H9 (cell line): ENCODE results near the gene BMPR1A. TPM values are rescaled to one million over a fixed set of nuclear protein-coding genes. Genes with fewer than 3 reads are reported as not detected.
"Not testable (repeated sequence)": the region's sequence is repeated elsewhere in the genome, so short reads cannot be mapped to it uniquely, and the experiment has no call there.

Source experiments
- DNase-seq: peaks from one replicate; pipeline ENCODE4 v3.0.0-alpha.2; 2017
- H2AFZ ChIP-seq: one replicate; pipeline ENCODE4 v1.6.1; 2013; ENCODE audit warnings: mild to moderate bottlenecking, low read length, control low read depth, moderate library complexity
- H2AK5ac ChIP-seq: 2 replicates; pipeline ENCODE4 v1.6.1; 2013; ENCODE audit warnings: low read length, control low read depth, mixed read lengths; ENCODE audit not compliant: insufficient read length
- H2BK120ac ChIP-seq: one replicate; pipeline ENCODE4 v1.6.1; 2013; ENCODE audit warnings: low read depth, mild to moderate bottlenecking, low read length, control low read depth, inconsistent platforms; ENCODE audit not compliant: poor library complexity, severe bottlenecking
- H2BK12ac ChIP-seq: 2 replicates; pipeline ENCODE4 v1.6.1; 2013; ENCODE audit warnings: low read length, control low read depth, mixed read lengths, low read depth; ENCODE audit not compliant: insufficient read length
- H2BK15ac ChIP-seq: 2 replicates; pipeline ENCODE4 v1.6.1; 2013; ENCODE audit warnings: low read depth, low read length, control low read depth
- H2BK20ac ChIP-seq: one replicate; pipeline ENCODE4 v1.6.1; 2013; ENCODE audit warnings: low read depth, mild to moderate bottlenecking, low read length, control low read depth, inconsistent platforms; ENCODE audit not compliant: poor library complexity, severe bottlenecking
- H2BK5ac ChIP-seq: 2 replicates; pipeline ENCODE4 v1.6.1; 2013; ENCODE audit warnings: low read length, control low read depth, mixed read lengths; ENCODE audit not compliant: insufficient read length
- H3K14ac ChIP-seq: 2 replicates; pipeline ENCODE4 v1.6.1; 2013; ENCODE audit warnings: low read length, control low read depth; ENCODE audit not compliant: insufficient read depth
- H3K18ac ChIP-seq: 2 replicates; pipeline ENCODE4 v1.6.1; 2013; ENCODE audit warnings: low read depth, mild to moderate bottlenecking, mixed read lengths, low read length, control low read depth; ENCODE audit not compliant: insufficient read length
- H3K23ac ChIP-seq: 2 replicates; pipeline ENCODE4 v1.6.1; 2013; ENCODE audit warnings: low read length, control low read depth, mixed read lengths, low read depth; ENCODE audit not compliant: insufficient read length
- H3K23me2 ChIP-seq: 2 replicates; pipeline ENCODE4 v1.6.1; 2013; ENCODE audit warnings: low read depth, mild to moderate bottlenecking, mixed read lengths, low read length, control low read depth; ENCODE audit not compliant: insufficient read length, poor library complexity, severe bottlenecking
- H3K27ac ChIP-seq: 2 replicates; pipeline ENCODE4 v1.5.1; 2013; ENCODE audit warnings: low read length, control low read depth, mixed read lengths, low read depth; ENCODE audit not compliant: insufficient read length
- H3K27me3 ChIP-seq: 2 replicates; pipeline ENCODE4 v1.6.1; 2013; ENCODE audit warnings: low read length, control low read depth, inconsistent platforms; ENCODE audit not compliant: insufficient read depth
- H3K4ac ChIP-seq: 2 replicates; pipeline ENCODE4 v1.6.1; 2013; ENCODE audit warnings: low read depth, mild to moderate bottlenecking, control low read depth, inconsistent platforms, low read length, moderate library complexity
- H3K4me1 ChIP-seq: 2 replicates; pipeline ENCODE4 v1.6.1; 2013; ENCODE audit warnings: low read length, control low read depth, inconsistent platforms; ENCODE audit not compliant: insufficient read depth
- H3K4me2 ChIP-seq: 2 replicates; pipeline ENCODE4 v1.6.1; 2013; ENCODE audit warnings: low read length, control low read depth, mixed read lengths; ENCODE audit not compliant: insufficient read length, insufficient read depth
- H3K56ac ChIP-seq: 2 replicates; pipeline ENCODE4 v1.6.1; 2013; ENCODE audit warnings: low read depth, mild to moderate bottlenecking, mixed read lengths, low read length, control low read depth; ENCODE audit not compliant: insufficient read length
- H3K79me1 ChIP-seq: 2 replicates; pipeline ENCODE4 v1.6.1; 2013; ENCODE audit warnings: low read depth, mild to moderate bottlenecking, moderate library complexity, low read length, control low read depth, inconsistent platforms; ENCODE audit not compliant: insufficient read depth, poor library complexity, severe bottlenecking
- H3K79me2 ChIP-seq: 2 replicates; pipeline ENCODE4 v1.6.1; 2013; ENCODE audit warnings: low read length, control low read depth, inconsistent platforms; ENCODE audit not compliant: insufficient read depth
- H3K9ac ChIP-seq: 2 replicates; pipeline ENCODE4 v1.6.1; 2013; ENCODE audit warnings: low read length, control low read depth, mixed read lengths; ENCODE audit not compliant: insufficient read length; ENCODE audit errors: extremely low read depth
- H3K9me3 ChIP-seq: one replicate; pipeline ENCODE4 v1.6.1; 2013; ENCODE audit warnings: low read depth, low read length, inconsistent platforms; ENCODE audit not compliant: control insufficient read depth
- H3T11ph ChIP-seq: one replicate; pipeline ENCODE4 v1.6.1; 2013; ENCODE audit warnings: mild to moderate bottlenecking, low read length, control low read depth, inconsistent platforms
- H4K20me1 ChIP-seq: one replicate; pipeline ENCODE4 v1.6.1; 2013; ENCODE audit not compliant: control insufficient read depth, insufficient read length, insufficient read depth
- H4K5ac ChIP-seq: 2 replicates; pipeline ENCODE4 v1.6.1; 2013; ENCODE audit warnings: low read depth, mild to moderate bottlenecking, mixed read lengths, low read length, control low read depth; ENCODE audit not compliant: insufficient read length
- H4K8ac ChIP-seq: replicated peaks from 2 replicates; pipeline ENCODE4 v1.6.1; 2013; ENCODE audit warnings: low read length, control low read depth, mixed read lengths, low read depth; ENCODE audit not compliant: insufficient read length
- H4K91ac ChIP-seq: 2 replicates; pipeline ENCODE4 v1.6.1; 2013; ENCODE audit warnings: low read depth, mild to moderate bottlenecking, moderate library complexity, mixed read lengths, low read length, control low read depth; ENCODE audit not compliant: insufficient read length
- H3K27ac Mint-ChIP-seq, 3 experiments: 2 replicates in 2 of 3; 3 replicates in 1 of 3; pipeline ENCODE4 v1.8.0; 2020 to 2021; ENCODE audit warnings: mixed read lengths in 3 of 3, mild to moderate bottlenecking in 1 of 3, moderate library complexity in 1 of 3
- H3K27me3 Mint-ChIP-seq: 2 replicates; pipeline ENCODE4 v1.8.0; 2021; ENCODE audit warnings: low read depth, mild to moderate bottlenecking, moderate library complexity, mixed read lengths
- H3K36me3 Mint-ChIP-seq, 3 experiments: 2 replicates in 2 of 3; 3 replicates in 1 of 3; pipeline ENCODE4 v1.8.0; 2020 to 2021; ENCODE audit warnings: low read depth in 3 of 3, mixed read lengths in 3 of 3; ENCODE audit not compliant: insufficient read depth in 1 of 3
- H3K4me1 Mint-ChIP-seq, 2 experiments: 2 replicates each; pipeline ENCODE4 v1.8.0; 2020; ENCODE audit warnings: mixed read lengths in 2 of 2
- H3K4me3 Mint-ChIP-seq, 2 experiments: 2 replicates in 1 of 2; 3 replicates in 1 of 2; pipeline ENCODE4 v1.8.0; 2020 to 2021; ENCODE audit warnings: mild to moderate bottlenecking in 2 of 2, mixed read lengths in 2 of 2, moderate library complexity in 1 of 2
- H3K9me3 Mint-ChIP-seq, 2 experiments: 2 replicates in 1 of 2; 3 replicates in 1 of 2; pipeline ENCODE4 v1.8.0; 2020; ENCODE audit warnings: mild to moderate bottlenecking in 2 of 2, mixed read lengths in 2 of 2, moderate library complexity in 1 of 2
- WGBS: extraction: QIAGEN DNeasy Blood & Tissue Kit; methylation state at CpG from one replicate; pipeline ENCODE4 v1.1.7; 2013; ENCODE audit warnings: missing lambda C conversion rate, low lambda C conversion rate, mixed read lengths; ENCODE audit not compliant: insufficient read length; ENCODE audit errors: extremely low coverage; 5-methylcytosine and 5-hydroxymethylcytosine counted together
- total RNA-seq: library from RNA; stranded (reverse); gene quantifications from 2 replicates; pipeline ENCODE4 v1.2.1, GENCODE V29; 2021
- TF ChIP-seq, protein P1 (sequence below): fragments of 200-600 bp; sonication (generic); conservative IDR thresholded peaks from 3 replicates; pipeline ENCODE4 v1.8.0; 2021; ENCODE audit warnings: antibody characterized with exemption, mild to moderate bottlenecking

BMPR1A gene
- total RNA-seq, 1 experiment from 2014 or later = 138 TPM

DNA sequence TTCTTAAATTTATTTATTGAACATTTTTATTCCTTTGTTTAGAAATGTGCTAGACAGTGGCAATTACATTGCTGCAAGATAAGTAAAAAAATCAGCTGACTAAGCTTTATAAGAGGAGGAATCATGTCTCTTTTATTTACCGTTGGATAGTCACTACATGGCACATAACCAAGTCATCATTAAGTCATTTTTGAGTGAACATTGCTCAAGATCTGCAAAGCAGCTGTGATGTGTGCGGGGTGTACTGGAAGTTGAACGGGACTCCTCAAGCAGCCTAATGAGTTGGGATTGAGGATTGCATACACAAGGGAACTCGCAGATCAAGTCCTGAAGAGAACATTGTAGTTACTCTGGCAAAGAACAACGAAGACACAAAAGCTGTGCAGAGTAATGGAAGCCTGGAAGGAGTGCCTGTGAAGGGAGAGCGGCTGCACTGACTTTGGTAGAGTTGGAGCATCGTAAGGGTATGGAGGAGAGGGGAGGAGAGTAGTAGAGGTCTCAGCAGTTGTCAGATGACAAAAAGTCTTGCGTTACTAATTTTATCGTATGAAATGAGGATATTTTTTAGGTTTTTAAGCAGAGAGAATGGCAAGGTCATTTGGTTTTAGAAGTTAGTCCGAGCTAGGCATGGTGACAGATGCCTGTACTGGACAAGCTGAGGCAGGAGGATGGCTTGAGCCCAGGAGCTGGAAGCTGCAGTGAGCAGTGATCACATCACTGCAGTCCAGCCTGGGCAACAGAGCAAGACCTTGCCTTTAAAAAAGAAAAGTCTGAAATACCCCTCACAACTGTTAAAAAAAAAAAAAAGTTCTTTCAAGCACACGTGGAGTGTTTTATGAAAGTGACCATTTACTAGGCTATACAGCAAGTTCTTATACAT is 95.1 kb downstream of the BMPR1A start:
- Histone ChIP-seq H4K5ac (no peak overlapping the region), H3K4me2 (no peak overlapping the region), H3K27ac (peak overlapping the region; percentile 34), H3K9me3 (no peaks in the 10 kb centered on the region), H2BK15ac (no peak overlapping the region), H4K8ac (no peak overlapping the region), H3K14ac (no peak overlapping the region), H3K23ac (no peak overlapping the region), H4K20me1 (no peaks in the 10 kb centered on the region), H3K23me2 (no peaks in the 10 kb centered on the region), H2BK120ac (no peak overlapping the region), H2BK12ac (no peak overlapping the region), H3K56ac (no peak overlapping the region), H2BK20ac (no peak overlapping the region), H3K27me3 (no peaks in the 10 kb centered on the region), H2AK5ac (no peak overlapping the region), H3K4me1 (peaks cover 12% of the 10 kb centered on the region), H3K9ac (no peak overlapping the region), H3T11ph (no peak overlapping the region), H3K4ac (no peak overlapping the region), H3K18ac (no peak overlapping the region), H2AFZ (no peak overlapping the region), H3K79me2 (peaks cover 3% of the 10 kb centered on the region; the same call in 1 of the 2 replicates), H4K91ac (no peak overlapping the region), H2BK5ac (peak overlapping the region; percentile 23), H3K79me1 (no peaks in the 10 kb centered on the region)
- peak overlapping the region; percentile 83 to 94 (median 88); a peak in 6 of 7 replicates for H3K27ac Mint-ChIP-seq
- DNase-seq = no peak
- TF ChIP-seq, protein P1, sequence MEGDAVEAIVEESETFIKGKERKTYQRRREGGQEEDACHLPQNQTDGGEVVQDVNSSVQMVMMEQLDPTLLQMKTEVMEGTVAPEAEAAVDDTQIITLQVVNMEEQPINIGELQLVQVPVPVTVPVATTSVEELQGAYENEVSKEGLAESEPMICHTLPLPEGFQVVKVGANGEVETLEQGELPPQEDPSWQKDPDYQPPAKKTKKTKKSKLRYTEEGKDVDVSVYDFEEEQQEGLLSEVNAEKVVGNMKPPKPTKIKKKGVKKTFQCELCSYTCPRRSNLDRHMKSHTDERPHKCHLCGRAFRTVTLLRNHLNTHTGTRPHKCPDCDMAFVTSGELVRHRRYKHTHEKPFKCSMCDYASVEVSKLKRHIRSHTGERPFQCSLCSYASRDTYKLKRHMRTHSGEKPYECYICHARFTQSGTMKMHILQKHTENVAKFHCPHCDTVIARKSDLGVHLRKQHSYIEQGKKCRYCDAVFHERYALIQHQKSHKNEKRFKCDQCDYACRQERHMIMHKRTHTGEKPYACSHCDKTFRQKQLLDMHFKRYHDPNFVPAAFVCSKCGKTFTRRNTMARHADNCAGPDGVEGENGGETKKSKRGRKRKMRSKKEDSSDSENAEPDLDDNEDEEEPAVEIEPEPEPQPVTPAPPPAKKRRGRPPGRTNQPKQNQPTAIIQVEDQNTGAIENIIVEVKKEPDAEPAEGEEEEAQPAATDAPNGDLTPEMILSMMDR = no peak
- H3K9me3 Mint-ChIP-seq = no peaks in the 10 kb centered on the region; a peak in 1 of 5 replicates
- H3K27me3 Mint-ChIP-seq = no peaks in the 10 kb centered on the region; the same call in 1 of the 2 replicates
- peaks cover 55 to 62% of the 10 kb centered on the region in 2 experiments for H3K4me1 Mint-ChIP-seq
- no peak overlapping the region for H3K4me3 Mint-ChIP-seq
- no CpG with 5 or more reads among the region's 11 CpGs for WGBS
- H3K36me3 Mint-ChIP-seq = peaks cover 3 to 14% (median 6%) of the 10 kb centered on the region in 3 experiments; a peak in 4 of 7 replicates

DNA sequence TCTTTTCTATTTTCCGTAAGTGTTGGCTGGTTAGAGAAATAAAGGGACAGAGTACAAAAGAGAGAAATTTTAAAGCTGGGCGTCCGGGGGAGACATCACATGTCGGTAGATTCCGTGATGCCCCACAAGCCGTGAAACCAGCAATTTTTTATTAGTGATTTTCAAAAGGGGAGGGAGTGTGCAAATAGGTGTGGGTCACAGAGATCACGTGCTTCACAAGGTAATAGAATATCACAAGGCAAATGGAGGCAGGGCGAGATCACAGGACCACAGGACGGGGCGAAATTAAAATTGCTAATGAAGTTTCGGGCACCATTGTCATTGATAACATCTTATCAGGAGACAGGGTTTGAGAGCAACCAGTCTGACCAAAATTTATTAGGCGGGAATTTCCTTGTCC is 97.2 kb downstream of the BMPR1A start:
- H3K9me3 Mint-ChIP-seq, H4K91ac ChIP-seq, H4K5ac ChIP-seq, H3K56ac ChIP-seq, H3K9me3 ChIP-seq, H3K4ac ChIP-seq, H3K79me1 ChIP-seq, H4K8ac ChIP-seq, H3K4me2 ChIP-seq, H3K27me3 ChIP-seq, H3K14ac ChIP-seq, H2AFZ ChIP-seq, H3K79me2 ChIP-seq, H3K9ac ChIP-seq, H3K18ac ChIP-seq, H3K23me2 ChIP-seq, H2BK15ac ChIP-seq, H3K27me3 Mint-ChIP-seq, H2AK5ac ChIP-seq, H2BK12ac ChIP-seq, H3K23ac ChIP-seq, DNase-seq, H2BK5ac ChIP-seq, H4K20me1 ChIP-seq, H2BK120ac ChIP-seq, H2BK20ac ChIP-seq, H3T11ph ChIP-seq: not testable (repeated sequence)
- peak overlapping the region; percentile 95 to 98 (median 97) for H3K27ac Mint-ChIP-seq
- H3K4me3 Mint-ChIP-seq = peak overlapping the region; percentile 15 to 37
- peak overlapping the region; percentile 63 for H3K27ac ChIP-seq
- H3K36me3 Mint-ChIP-seq = peaks cover 7 to 18% (median 16%) of the 10 kb centered on the region in 3 experiments; a peak in 6 of 7 replicates
- no CpG with 5 or more reads among the region's 12 CpGs for WGBS
- H3K4me1 ChIP-seq = peaks cover 19% of the 10 kb centered on the region
- peaks cover 69 to 74% of the 10 kb centered on the region in 2 experiments for H3K4me1 Mint-ChIP-seq
